OCI-LY7 (cell line): ENCODE measurements around the gene SLC25A39.

Source experiments
- EZH2phosphoT487 ChIP-seq: fragments of 200-600 bp; sonication (generic); IDR thresholded peaks from 2 replicates; pipeline ENCODE4 v1.6.1; 2018; ENCODE audit warnings: low read depth, borderline replicate concordance, mild to moderate bottlenecking, mixed run types, antibody characterized with exemption, low read length, moderate library complexity, mixed read lengths
- TF ChIP-seq, protein P1 (sequence below): fragments of 200-600 bp; sonication (generic); conservative IDR thresholded peaks from 2 replicates; pipeline ENCODE4 v1.5.1; 2014; ENCODE audit warnings: mild to moderate bottlenecking, antibody characterized with exemption, low read length, moderate library complexity, mixed read lengths

DNA sequence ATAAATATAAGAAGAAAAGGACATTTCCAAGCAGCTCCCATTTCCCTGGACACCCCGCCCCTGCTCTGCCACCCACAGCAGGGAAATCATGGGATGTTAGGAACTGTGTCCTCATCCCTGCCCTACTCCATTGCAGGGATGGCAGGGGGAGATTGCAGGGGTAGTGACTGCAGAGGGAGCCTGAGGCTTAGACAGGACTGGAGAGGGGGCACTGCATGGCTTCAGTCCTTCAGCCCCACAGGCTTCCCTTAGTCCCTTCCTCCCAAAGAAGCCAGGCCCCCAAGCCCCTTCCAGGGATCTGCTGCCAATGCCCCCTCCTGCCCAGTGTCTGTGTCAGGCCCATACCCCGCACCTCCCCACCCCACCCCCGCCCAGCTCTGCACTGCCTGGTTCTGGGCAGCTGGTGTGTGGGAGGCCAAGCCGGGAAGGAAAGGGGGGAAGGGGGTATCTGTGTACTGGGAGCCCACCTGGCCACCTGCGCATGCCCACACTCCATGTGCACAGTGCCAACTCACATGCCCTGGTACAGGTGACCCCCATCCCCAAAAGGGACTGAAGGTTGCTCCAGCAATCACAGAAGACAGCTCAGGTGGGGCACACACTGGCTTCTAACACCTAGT lies 13.0 kb downstream of the SLC25A39 start:
- TF ChIP-seq, protein P1, sequence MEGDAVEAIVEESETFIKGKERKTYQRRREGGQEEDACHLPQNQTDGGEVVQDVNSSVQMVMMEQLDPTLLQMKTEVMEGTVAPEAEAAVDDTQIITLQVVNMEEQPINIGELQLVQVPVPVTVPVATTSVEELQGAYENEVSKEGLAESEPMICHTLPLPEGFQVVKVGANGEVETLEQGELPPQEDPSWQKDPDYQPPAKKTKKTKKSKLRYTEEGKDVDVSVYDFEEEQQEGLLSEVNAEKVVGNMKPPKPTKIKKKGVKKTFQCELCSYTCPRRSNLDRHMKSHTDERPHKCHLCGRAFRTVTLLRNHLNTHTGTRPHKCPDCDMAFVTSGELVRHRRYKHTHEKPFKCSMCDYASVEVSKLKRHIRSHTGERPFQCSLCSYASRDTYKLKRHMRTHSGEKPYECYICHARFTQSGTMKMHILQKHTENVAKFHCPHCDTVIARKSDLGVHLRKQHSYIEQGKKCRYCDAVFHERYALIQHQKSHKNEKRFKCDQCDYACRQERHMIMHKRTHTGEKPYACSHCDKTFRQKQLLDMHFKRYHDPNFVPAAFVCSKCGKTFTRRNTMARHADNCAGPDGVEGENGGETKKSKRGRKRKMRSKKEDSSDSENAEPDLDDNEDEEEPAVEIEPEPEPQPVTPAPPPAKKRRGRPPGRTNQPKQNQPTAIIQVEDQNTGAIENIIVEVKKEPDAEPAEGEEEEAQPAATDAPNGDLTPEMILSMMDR: no peak
- no peak for TF ChIP-seq EZH2phosphoT487
